OCI-LY3 (cell line): Measurements from ENCODE around the gene CTSL.

ENCODE experiments used
- CTCF ChIP-seq: fragments of 200-600, 300-600 bp; sonication (generic); IDR thresholded peaks from 2 replicates; pipeline ENCODE4 v1.5.1; 2014; ENCODE audit warnings: antibody characterized with exemption, low read length, low read depth
- EZH2phosphoT487 ChIP-seq: fragments of 200-600 bp; shearing (Covaris generic); IDR thresholded peaks from 2 replicates; pipeline ENCODE4 v1.6.1; 2018; ENCODE audit warnings: antibody characterized with exemption, mixed run types, low read depth

- TF ChIP-seq CTCF (no peak), EZH2phosphoT487 (no peak)
Measured at GRCh38 chr9:87732756-87733155, 6.8 kb downstream of the CTSL start.
